Measurements from ENCODE around the gene COX11. TPM values are rescaled to one million over a fixed set of nuclear protein-coding genes. Genes with fewer than 3 reads are reported as not detected.

COX11 gene
- total and polyA plus RNA-seq, 2 of the 8 experiments (the other 6 are each of a cell fraction or from before 2014, with no cell fraction given) = 43.0 to 54.1 TPM

- TF ChIP-seq TEAD4 (IDR thresholded peaks at IDR 0.05; ENCODE audit: low read depth, low read length) (no peak), RAD21 (IDR thresholded peaks at IDR 0.05 in 1 of 2, conservative IDR thresholded peaks at IDR 0.05 in 1 of 2; ENCODE audit: low read depth in 2 of 2, low read length in 2 of 2) (no peak)
These were observed 14.8 kb upstream of the COX11 start (continued) for GRCh38 chr17:54983260-54983659.

Measured in H1 (cell line).